Measurements from ENCODE around the gene RIOX2.
A peak's percentile ranks its signal among the peaks of the same experiment; 100 is the strongest.
"Not testable (repeated sequence)": the region's sequence is repeated elsewhere in the genome, so short reads cannot be mapped to it uniquely, and the experiment has no call there.

Gene RIOX2

DNA sequence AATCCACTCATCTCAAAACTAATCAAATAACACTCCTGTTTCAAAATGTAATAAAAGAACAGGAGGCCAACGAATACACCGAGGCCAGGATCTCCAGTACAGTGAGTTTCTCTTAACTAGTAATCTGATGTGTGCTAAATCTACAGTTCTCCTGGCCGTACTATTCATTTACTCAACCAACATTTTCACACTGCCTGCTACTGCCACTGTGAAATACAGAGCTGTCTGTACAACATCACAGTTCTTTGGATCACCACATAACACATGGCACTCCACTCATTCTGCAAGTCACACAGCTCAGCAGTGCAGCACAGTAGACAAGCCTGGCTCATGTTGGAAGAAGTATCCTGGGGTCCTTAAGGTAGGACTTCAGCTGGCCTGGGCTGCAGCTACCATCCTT lies 21.9 kb downstream of the RIOX2 start:
- DNase-seq, result no peak

DNA sequence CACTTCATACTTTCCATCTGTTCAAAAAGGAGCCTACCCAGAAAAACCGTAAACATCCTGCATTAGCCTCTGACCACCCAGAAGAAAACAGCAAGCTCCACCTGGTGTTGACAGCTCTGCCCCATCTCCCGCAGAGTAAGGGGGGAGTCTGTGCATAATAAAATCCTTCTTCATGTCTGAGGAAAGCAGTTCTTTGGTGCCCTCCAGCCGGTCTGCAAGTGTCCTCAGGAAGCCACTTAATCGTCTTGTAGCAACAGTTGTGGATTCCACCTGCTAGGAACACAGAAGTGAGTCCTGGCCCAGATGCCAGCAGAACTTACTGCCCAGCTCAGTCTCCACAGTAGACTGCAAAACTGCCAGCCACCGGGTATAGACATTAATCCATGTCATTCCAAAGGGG lies 22.5 kb downstream of the RIOX2 start:
- no peak for DNase-seq

DNA sequence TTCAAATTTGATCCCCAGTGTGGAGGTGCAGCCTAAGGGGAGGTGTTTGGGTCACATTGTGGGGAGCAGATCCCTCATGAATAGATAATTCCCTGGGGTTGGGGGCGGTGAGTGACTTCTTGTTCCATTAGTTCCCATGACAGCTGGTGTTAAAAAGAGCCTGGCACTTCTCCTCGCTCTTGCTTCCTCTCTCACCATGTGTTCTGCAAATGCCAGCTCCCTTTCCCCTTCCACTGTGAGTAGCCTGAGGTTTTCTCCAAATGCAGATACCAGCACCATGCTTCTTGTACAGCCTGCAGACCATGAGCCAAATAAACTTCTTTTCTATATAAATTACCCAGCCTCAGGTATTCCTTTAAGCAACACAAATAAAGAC lies 23.1 kb downstream of the RIOX2 start:
- no peak for DNase-seq

DNA sequence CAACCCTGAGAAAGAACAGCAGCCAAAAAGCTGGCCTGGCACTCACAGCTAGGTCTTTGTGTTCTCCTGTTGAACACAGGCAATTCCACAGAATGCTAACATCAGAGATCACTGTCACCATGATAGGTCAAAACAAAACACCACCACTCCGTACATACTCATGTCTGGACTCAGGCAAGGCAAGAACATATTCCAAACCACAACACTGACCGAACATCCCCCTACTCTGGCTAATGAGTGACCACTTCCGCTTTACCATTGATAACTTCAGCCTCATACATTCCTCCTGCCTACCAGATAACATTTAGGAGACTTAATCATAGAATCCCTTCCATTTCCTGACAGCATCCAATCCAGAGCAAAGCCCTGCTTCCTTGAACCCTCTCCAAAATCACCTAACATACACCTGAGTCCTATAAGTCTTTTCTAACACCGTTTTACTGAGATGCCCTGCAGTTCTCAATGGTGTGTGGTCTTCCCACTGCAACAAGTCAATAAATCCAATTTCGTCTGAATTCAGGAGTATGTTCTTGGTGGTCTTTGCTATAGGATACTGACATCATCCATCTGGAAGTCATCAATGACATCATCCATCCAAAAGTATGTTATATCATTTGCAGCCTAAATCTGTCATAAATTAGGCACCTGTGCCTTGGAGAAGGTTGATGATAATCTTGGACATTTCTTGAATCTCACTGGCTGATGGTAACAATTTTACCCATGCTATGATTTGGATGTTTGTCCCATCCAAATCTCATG lies 23.7 kb downstream of the RIOX2 start:
- DNase-seq, result no peak

DNA sequence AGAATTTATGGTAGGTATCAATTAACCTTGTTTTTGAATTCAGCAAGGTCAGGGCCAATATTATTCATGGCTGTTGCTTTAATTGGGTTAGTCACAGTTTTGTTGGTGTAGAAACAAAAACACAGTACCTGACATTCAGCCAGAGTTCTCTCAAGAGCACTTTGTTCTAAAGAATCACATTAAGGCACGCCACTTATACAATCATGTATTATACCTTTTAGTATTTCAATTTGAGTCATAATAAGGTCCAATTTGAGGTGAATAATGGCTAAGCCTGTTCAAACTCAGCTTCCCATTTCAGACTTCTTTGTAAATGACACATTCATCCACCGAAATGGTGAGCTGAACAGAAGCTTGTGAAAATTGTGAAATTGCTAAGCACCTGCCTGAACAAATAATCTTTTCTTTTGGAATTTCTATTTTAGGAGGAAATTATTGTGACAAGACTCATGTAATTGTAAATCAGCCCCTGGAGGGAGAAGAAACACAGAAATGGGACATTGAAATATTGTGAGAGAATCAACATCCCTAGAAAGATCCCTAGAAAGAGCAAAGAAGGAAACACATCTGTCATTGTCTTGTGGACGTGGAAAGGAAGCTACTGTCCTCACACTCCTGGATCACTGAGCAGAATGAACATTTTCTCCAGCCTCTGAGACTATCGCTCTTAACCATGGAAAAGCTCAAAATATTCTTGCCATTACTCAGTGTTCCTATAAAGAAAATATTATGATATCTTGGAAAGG lies 29.3 kb downstream of the RIOX2 start:
- no peak for DNase-seq

GRCh38 chr3:97940034-97940433 lies 32.2 kb downstream of the RIOX2 start:
- no peak for DNase-seq

- no peak for DNase-seq
Measured at GRCh38 chr3:97939401-97939800, 32.8 kb downstream of the RIOX2 start.

GRCh38 chr3:97938444-97938843 lies 33.8 kb downstream of the RIOX2 start:
- no peak for DNase-seq

GRCh38 chr3:97937205-97937604 lies 35.0 kb downstream of the RIOX2 start:
- no peak for DNase-seq

- no peak for DNase-seq
Measured at GRCh38 chr3:97935842-97936241, 36.4 kb downstream of the RIOX2 start.

GRCh38 chr3:97934980-97935695 lies 37.1 kb downstream of the RIOX2 start:
- no peak for DNase-seq

GRCh38 chr3:97932387-97932801 lies 39.8 kb downstream of the RIOX2 start:
- no peak for DNase-seq

GRCh38 chr3:97931218-97931617 lies 41.0 kb downstream of the RIOX2 start:
- DNase-seq, result no peak

DNA sequence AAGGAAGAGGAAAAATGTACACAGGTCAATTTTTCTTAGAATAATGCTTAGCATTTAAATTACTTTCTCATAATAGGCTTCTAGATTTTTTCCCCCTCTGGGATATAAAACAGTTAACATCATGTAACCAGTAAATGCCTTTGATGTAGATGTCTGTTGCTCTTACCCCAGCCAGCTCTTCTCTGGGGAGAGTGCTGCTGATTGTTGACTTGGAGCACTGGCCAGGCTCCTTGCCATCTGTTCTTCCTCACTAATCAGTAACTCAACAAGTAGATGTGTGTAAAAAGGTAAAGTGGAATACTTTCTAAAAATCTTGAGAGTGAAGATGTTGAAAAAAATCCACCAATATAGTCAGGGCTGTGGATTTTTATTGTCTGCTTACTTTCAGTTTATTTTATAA lies 42.2 kb downstream of the RIOX2 start:
- DNase-seq, result no peak

- no peak for DNase-seq
Measured at GRCh38 chr3:97928986-97929385, 43.2 kb downstream of the RIOX2 start.

GRCh38 chr3:97927704-97928103 lies 44.5 kb downstream of the RIOX2 start:
- DNase-seq, result no peak

GRCh38 chr3:97917813-97918536 lies 54.3 kb downstream of the RIOX2 start:
- no peak for DNase-seq

GRCh38 chr3:97916576-97916975 lies 55.7 kb downstream of the RIOX2 start:
- DNase-seq, result no peak

- DNase-seq, result no peak
Measured at GRCh38 chr3:97914388-97914787, 57.8 kb downstream of the RIOX2 start.

- DNase-seq, result no peak
Measured at GRCh38 chr3:97911459-97911858, 60.8 kb downstream of the RIOX2 start.

GRCh38 chr3:97910931-97911351 lies 61.3 kb downstream of the RIOX2 start:
- DNase-seq, result no peak

DNA sequence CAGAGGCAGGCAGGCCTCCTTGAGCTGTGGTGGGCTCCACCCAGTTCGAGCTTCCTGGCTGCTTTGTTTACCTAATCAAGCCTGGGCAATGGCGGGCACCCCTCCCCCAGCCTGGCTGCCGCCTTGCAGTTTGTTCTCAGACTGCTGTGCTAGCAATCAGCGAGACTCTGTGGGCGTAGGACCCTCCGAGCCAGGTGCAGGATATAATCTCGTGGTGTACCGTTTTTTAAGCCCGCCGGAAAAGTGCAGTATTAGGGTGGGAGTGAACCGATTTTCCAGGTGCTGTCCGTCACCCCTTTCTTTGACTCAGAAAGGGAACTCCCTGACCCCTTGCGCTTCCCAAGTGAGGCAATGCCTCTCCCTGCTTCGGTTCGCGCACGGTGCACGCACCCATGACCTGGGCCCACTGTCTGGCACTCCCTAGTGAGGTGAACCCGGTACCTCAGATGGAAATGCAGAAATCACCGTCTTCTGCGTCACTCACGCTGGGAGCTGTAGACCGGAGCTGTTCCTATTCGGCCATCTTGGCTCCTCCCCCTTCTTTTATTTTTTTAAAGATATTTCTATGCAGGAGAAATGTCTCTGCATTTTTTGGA lies 61.9 kb downstream of the RIOX2 start:
- peak; percentile 70 for DNase-seq

DNA sequence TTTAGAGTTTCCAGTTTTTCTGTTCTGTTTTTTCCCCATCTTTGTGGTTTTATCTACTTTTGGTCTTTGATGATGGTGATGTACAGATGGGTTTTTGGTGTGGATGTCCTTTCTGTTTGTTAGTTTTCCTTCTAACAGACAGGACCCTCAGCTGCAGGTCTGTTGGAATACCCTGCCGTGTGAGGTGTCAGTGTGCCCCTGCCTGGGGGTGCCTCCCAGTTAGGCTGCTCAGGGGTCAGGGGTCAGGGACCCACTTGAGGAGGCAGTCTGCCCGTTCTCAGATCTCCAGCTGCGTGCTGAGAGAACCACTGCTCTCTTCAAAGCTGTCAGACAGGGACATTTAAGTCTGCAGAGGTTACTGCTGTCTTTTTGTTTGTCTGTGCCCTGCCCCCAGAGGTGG lies 62.4 kb downstream of the RIOX2 start:
- not testable (repeated sequence) for DNase-seq

All from activated effector memory CD4-positive, alpha-beta T cell treated with anti-CD3 and anti-CD28 coated beads, Interleukin-2, amount 50 U/mL, for 16 hours (primary cell).